ENCODE measurements around the gene ZNF853.

Gene ZNF853

DNA sequence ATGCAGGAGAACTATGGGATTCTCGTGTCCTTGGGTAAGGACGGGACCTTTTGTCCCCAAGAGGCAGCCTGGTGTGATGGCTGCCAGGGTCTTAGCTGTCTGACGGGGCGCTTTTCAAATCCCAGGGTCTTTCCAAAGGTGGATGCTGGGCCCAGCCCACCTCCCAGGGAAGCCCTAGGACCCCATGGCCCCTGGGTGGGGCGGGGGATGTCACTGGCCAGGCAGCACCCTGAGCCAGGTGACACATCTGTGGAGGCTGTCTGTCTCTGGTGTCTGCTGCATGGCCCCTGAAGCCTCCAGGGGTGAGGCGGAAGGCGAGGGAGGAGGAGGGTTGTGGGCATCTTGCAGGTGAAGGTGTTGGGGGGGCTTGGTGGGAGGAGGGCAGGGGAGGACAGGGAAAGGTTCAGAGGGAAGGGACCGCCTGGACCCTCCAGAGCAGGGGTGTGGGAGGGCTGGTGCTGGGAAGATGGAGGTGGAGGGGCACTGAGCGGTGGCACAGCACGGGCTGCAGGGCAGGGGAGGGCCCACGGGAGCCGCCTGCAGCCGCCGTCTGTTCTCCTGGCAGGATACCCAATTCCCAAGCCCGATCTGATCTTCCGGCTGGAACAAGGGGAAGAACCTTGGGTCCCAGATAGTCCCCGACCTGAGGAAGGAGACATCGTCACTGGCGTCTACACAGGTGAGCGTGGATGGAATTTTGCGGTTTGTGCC is 28.7 kb downstream of the ZNF853 start:
- Histone ChIP-seq H3K27me3 (ENCODE audit: control insufficient read depth in 1 of 2, insufficient read depth in 2 of 2, low read length in 2 of 2) (no peaks in the 10 kb centered on the region), H3K9me3 (ENCODE audit: control insufficient read depth in 1 of 2, low read length in 2 of 2) (no peaks in the 10 kb centered on the region), H3K9ac (ENCODE audit: low read depth in 1 of 2, low read length in 2 of 2) (no peak overlapping the region), H3K36me3 (ENCODE audit: control insufficient read depth in 1 of 2, insufficient read depth in 2 of 2, low read length in 2 of 2) (peaks cover 26 to 76% of the 10 kb centered on the region in 2 donors), H3K4me1 (ENCODE audit: control insufficient read depth in 1 of 2, insufficient read depth in 2 of 2, low read length in 2 of 2) (no peaks in the 10 kb centered on the region), H3K27ac (ENCODE audit: low read depth, low read length) (no peak overlapping the region), H3K4me3 (ENCODE audit: low read depth in 1 of 2, low read length in 2 of 2) (no peak overlapping the region)

DNA sequence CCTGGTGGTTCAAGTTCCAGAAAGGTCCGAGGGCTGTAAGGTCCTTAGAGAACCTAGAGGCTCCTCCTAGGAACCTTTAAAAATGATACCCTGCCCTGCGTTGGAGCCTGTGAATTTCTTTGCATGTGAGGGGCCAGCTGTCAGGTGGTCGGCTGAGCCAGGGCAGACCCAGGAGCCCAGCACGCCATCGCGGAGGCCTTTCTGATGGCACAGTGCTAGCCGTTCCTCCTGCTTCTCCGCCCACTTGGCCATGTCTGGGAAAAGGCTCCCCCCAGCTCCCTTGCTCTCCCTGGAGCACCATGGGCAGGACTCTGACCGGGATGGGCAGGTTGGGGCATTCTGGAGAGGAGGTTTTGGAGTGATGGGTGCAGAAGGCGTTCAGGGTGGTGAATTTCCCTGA is 29.3 kb downstream of the ZNF853 start:
- peaks cover 26 to 82% of the 10 kb centered on the region in 2 donors for H3K36me3 ChIP-seq (ENCODE audit: control insufficient read depth in 1 of 2, insufficient read depth in 2 of 2, low read length in 2 of 2)
- H3K4me3 ChIP-seq (ENCODE audit: low read depth in 1 of 2, low read length in 2 of 2), result no peak overlapping the region
- no peaks in the 10 kb centered on the region for H3K9me3 ChIP-seq (ENCODE audit: control insufficient read depth in 1 of 2, low read length in 2 of 2)
- no peaks in the 10 kb centered on the region for H3K4me1 ChIP-seq (ENCODE audit: control insufficient read depth in 1 of 2, insufficient read depth in 2 of 2, low read length in 2 of 2)
- no peak overlapping the region for H3K9ac ChIP-seq (ENCODE audit: low read depth in 1 of 2, low read length in 2 of 2)
- no peak overlapping the region for H3K27ac ChIP-seq (ENCODE audit: low read depth, low read length)
- no peaks in the 10 kb centered on the region for H3K27me3 ChIP-seq (ENCODE audit: control insufficient read depth in 1 of 2, insufficient read depth in 2 of 2, low read length in 2 of 2)

DNA sequence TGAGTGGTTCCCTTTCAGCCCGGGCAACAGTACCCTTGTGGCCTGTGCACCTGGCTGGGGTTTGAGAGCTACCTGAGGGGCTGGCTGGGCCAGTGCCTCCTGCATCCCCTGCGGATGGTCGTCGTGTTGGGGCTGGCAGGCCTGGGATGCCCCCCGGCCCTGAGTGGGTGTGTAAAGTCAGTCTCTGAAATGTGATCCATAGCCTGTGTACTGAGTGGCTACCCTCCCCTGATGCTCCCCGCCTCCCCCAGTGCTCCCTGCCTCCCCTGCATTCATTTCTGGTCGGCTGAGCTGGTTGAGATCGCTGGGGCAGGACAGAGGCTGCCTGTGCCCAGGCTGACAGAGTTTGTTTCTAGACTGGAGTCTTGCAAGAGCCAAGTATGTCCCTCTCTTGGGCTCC is 31.1 kb downstream of the ZNF853 start:
- H3K36me3 ChIP-seq (ENCODE audit: control insufficient read depth in 1 of 2, insufficient read depth in 2 of 2, low read length in 2 of 2), result peaks cover 30 to 84% of the 10 kb centered on the region in 2 donors
- no peaks in the 10 kb centered on the region for H3K4me1 ChIP-seq (ENCODE audit: control insufficient read depth in 1 of 2, insufficient read depth in 2 of 2, low read length in 2 of 2)
- H3K4me3 ChIP-seq (ENCODE audit: low read depth in 1 of 2, low read length in 2 of 2), result no peak overlapping the region
- no peak overlapping the region for H3K9ac ChIP-seq (ENCODE audit: low read depth in 1 of 2, low read length in 2 of 2)
- H3K27ac ChIP-seq (ENCODE audit: low read depth, low read length), result no peak overlapping the region
- H3K27me3 ChIP-seq (ENCODE audit: control insufficient read depth in 1 of 2, insufficient read depth in 2 of 2, low read length in 2 of 2), result no peaks in the 10 kb centered on the region
- H3K9me3 ChIP-seq (ENCODE audit: control insufficient read depth in 1 of 2, low read length in 2 of 2), result no peaks in the 10 kb centered on the region

DNA sequence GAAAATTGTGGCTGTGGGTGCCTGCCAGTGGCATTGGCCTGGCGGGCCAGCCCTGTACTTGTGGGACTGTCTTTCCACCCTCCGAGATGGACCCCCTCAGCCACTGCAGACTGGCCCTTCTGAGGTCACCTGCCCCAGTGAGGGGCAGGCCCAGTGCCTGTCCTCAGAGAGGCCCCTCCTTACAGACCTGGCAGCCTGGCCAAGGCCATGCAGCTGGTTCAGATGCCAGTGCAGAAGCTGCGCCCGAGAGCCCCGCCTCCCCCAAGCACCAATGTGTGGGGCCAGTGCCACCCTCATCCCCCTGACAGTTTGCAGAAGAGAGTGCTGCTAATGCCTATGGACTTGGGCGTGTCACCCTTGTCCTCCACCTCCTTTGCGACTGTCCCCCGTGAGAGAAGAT is 31.7 kb downstream of the ZNF853 start:
- Histone ChIP-seq H3K4me3 (ENCODE audit: low read depth in 1 of 2, low read length in 2 of 2) (no peak overlapping the region), H3K27me3 (ENCODE audit: control insufficient read depth in 1 of 2, insufficient read depth in 2 of 2, low read length in 2 of 2) (no peaks in the 10 kb centered on the region), H3K4me1 (ENCODE audit: control insufficient read depth in 1 of 2, insufficient read depth in 2 of 2, low read length in 2 of 2) (no peaks in the 10 kb centered on the region), H3K27ac (ENCODE audit: low read depth, low read length) (no peak overlapping the region), H3K9ac (ENCODE audit: low read depth in 1 of 2, low read length in 2 of 2) (no peak overlapping the region), H3K36me3 (ENCODE audit: control insufficient read depth in 1 of 2, insufficient read depth in 2 of 2, low read length in 2 of 2) (peaks cover 25 to 83% of the 10 kb centered on the region in 2 donors), H3K9me3 (ENCODE audit: control insufficient read depth in 1 of 2, low read length in 2 of 2) (no peaks in the 10 kb centered on the region)

DNA sequence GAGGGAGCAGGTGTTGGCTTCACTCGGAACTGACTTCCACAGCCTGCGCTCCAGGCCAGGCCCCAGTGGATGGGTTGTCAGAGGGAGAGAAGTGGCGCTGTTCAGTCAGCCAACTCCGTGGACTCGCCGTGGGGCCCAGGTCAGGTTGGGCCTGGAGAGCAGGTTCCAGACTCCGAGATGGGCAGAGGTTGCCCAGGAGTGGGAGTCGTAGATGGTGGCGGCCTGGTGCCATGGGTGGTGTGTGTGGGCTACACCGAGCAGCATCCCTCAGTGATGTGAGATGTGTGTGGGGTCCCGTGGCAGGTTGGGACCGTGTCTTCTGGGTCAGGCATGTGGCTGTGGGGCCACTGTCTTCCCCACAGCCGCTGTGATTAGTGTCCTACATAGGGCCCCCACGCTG is 32.1 kb downstream of the ZNF853 start:
- Histone ChIP-seq H3K36me3 (ENCODE audit: control insufficient read depth in 1 of 2, insufficient read depth in 2 of 2, low read length in 2 of 2) (peaks cover 26 to 83% of the 10 kb centered on the region in 2 donors), H3K4me1 (ENCODE audit: control insufficient read depth in 1 of 2, insufficient read depth in 2 of 2, low read length in 2 of 2) (no peaks in the 10 kb centered on the region), H3K9me3 (ENCODE audit: control insufficient read depth in 1 of 2, low read length in 2 of 2) (no peaks in the 10 kb centered on the region), H3K27me3 (ENCODE audit: control insufficient read depth in 1 of 2, insufficient read depth in 2 of 2, low read length in 2 of 2) (no peaks in the 10 kb centered on the region), H3K4me3 (ENCODE audit: low read depth in 1 of 2, low read length in 2 of 2) (no peak overlapping the region), H3K9ac (ENCODE audit: low read depth in 1 of 2, low read length in 2 of 2) (no peak overlapping the region), H3K27ac (ENCODE audit: low read depth, low read length) (no peak overlapping the region)

DNA sequence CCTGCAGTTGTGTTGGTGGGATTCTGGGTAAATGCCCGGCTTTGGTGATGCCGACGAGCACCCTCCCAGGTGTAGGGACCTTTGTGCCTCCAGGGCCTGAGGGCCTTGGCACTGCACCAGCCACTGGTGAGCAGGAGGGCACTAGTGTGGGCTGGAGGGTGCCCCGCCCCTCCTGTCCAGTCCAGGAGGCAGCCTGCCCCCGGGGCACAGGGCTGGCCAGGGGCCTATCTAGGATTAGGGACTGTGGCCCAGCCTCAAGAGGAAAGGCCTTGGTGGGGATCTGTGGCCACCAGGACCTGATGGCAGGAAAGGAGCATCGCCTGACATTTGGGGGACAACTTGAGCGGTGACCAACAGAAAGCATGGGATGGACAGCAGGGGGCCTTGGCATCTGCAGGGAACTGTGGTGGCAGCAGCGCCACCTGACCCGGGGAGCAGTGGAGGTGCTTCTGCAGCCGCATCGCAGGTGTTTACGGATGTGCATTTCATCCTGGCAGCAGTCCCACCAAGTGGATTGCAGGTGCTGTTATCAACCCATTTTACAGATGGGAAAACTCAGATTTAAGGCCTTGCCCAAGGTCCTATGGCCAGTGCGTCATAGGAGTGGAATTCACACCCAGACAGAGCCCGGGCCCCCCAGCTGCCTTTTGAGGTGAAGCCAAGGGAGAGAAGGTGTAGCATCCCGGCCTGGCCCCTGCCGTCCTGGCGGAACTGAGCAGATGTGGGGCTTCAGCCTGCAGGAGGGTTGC is 32.8 kb downstream of the ZNF853 start:
- Histone ChIP-seq H3K36me3 (ENCODE audit: control insufficient read depth in 1 of 2, insufficient read depth in 2 of 2, low read length in 2 of 2) (peaks cover 28 to 79% of the 10 kb centered on the region in 2 donors), H3K4me1 (ENCODE audit: control insufficient read depth in 1 of 2, insufficient read depth in 2 of 2, low read length in 2 of 2) (no peaks in the 10 kb centered on the region), H3K27me3 (ENCODE audit: control insufficient read depth in 1 of 2, insufficient read depth in 2 of 2, low read length in 2 of 2) (no peaks in the 10 kb centered on the region), H3K4me3 (ENCODE audit: low read depth in 1 of 2, low read length in 2 of 2) (no peak overlapping the region), H3K9ac (ENCODE audit: low read depth in 1 of 2, low read length in 2 of 2) (no peak overlapping the region), H3K27ac (ENCODE audit: low read depth, low read length) (no peak overlapping the region), H3K9me3 (ENCODE audit: control insufficient read depth in 1 of 2, low read length in 2 of 2) (no peaks in the 10 kb centered on the region)

DNA sequence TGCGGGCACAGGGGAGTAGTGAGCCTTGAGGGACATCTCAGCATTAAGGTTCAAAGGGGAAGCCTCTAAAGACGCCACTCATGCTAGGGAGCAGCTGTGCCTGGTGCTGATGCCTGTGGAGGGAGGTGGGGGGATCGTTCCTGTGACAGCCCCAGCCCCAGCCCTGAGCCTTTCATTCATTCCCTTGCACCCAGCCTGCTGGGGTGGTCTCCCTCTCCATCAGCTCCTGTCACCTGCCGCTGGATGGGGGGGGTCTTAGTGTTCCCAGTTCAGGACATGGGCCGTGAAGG is 33.4 kb downstream of the ZNF853 start:
- Histone ChIP-seq H3K27ac (ENCODE audit: low read depth, low read length) (no peak overlapping the region), H3K9me3 (ENCODE audit: control insufficient read depth in 1 of 2, low read length in 2 of 2) (no peaks in the 10 kb centered on the region), H3K9ac (ENCODE audit: low read depth in 1 of 2, low read length in 2 of 2) (no peak overlapping the region), H3K36me3 (ENCODE audit: control insufficient read depth in 1 of 2, insufficient read depth in 2 of 2, low read length in 2 of 2) (peaks cover 24 to 74% of the 10 kb centered on the region in 2 donors), H3K4me3 (ENCODE audit: low read depth in 1 of 2, low read length in 2 of 2) (no peak overlapping the region), H3K4me1 (ENCODE audit: control insufficient read depth in 1 of 2, insufficient read depth in 2 of 2, low read length in 2 of 2) (no peaks in the 10 kb centered on the region), H3K27me3 (ENCODE audit: control insufficient read depth in 1 of 2, insufficient read depth in 2 of 2, low read length in 2 of 2) (no peaks in the 10 kb centered on the region)

DNA sequence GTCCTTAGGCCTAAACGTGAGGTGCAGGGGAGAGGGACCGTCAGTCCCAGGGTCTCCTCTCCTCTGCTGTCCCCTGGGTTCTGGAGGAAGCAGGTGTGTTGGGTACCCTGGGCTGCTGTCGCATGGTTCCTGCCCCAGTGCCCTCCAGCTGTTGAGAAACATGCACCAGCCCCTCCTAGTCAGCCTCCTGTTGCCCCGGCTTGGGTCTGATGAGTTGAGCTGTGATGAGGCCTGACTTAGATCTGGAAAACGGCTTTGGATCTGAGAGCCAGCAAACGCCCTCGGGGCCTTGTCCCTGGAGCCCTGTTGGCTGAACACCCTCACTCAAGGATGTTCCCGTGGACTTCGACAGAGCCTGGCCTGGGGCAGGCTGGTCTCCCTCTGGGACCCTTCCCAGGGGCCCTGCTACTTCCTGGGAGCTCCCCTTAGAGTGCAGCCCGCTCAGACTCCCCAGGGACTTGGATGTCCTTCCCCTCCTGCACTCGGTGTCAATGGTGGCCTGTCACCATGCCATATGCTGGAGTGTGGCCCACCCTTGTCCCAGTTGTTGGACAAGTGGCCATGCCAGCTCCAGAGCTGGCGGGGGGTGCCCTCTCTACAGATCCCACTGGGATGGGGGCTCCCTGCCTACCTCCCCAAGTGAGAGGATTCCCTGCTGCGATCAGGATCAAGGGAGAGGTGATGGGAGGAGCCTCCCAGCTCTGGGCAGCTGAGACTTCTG is 34.0 kb downstream of the ZNF853 start:
- no peak overlapping the region for H3K4me3 ChIP-seq (ENCODE audit: low read depth in 1 of 2, low read length in 2 of 2)
- no peak overlapping the region for H3K27ac ChIP-seq (ENCODE audit: low read depth, low read length)
- peaks cover 19 to 71% of the 10 kb centered on the region in 2 donors for H3K36me3 ChIP-seq (ENCODE audit: control insufficient read depth in 1 of 2, insufficient read depth in 2 of 2, low read length in 2 of 2)
- H3K4me1 ChIP-seq (ENCODE audit: control insufficient read depth in 1 of 2, insufficient read depth in 2 of 2, low read length in 2 of 2), result no peaks in the 10 kb centered on the region
- no peaks in the 10 kb centered on the region for H3K27me3 ChIP-seq (ENCODE audit: control insufficient read depth in 1 of 2, insufficient read depth in 2 of 2, low read length in 2 of 2)
- no peaks in the 10 kb centered on the region for H3K9me3 ChIP-seq (ENCODE audit: control insufficient read depth in 1 of 2, low read length in 2 of 2)
- H3K9ac ChIP-seq (ENCODE audit: low read depth in 1 of 2, low read length in 2 of 2), result no peak overlapping the region

DNA sequence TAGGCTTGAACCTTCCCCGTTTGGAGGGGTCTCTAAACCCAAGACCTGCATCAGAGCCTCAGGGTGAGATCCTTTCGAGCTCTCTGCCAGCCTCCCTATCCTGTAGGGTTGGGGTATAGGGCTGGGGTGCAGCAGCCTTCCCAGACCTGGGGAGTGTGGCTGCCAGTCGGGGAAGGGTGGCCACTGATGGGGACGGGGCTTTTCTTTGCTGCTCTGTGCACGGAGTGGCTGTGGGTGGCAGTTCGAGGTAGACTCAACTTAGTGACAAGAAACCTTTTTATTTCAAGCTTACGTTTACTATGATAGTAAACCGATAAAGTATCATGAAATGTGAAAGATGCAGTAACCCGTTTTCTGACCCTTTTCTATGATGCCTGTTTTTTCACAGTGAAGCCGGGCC is 34.7 kb downstream of the ZNF853 start:
- H3K4me3 ChIP-seq (ENCODE audit: low read depth in 1 of 2, low read length in 2 of 2), result no peak overlapping the region
- H3K4me1 ChIP-seq (ENCODE audit: control insufficient read depth in 1 of 2, insufficient read depth in 2 of 2, low read length in 2 of 2), result no peaks in the 10 kb centered on the region
- no peak overlapping the region for H3K27ac ChIP-seq (ENCODE audit: low read depth, low read length)
- H3K27me3 ChIP-seq (ENCODE audit: control insufficient read depth in 1 of 2, insufficient read depth in 2 of 2, low read length in 2 of 2), result no peaks in the 10 kb centered on the region
- no peak overlapping the region for H3K9ac ChIP-seq (ENCODE audit: low read depth in 1 of 2, low read length in 2 of 2)
- H3K36me3 ChIP-seq (ENCODE audit: control insufficient read depth in 1 of 2, insufficient read depth in 2 of 2, low read length in 2 of 2), result peaks cover 17 to 67% of the 10 kb centered on the region in 2 donors
- no peaks in the 10 kb centered on the region for H3K9me3 ChIP-seq (ENCODE audit: control insufficient read depth in 1 of 2, low read length in 2 of 2)

DNA sequence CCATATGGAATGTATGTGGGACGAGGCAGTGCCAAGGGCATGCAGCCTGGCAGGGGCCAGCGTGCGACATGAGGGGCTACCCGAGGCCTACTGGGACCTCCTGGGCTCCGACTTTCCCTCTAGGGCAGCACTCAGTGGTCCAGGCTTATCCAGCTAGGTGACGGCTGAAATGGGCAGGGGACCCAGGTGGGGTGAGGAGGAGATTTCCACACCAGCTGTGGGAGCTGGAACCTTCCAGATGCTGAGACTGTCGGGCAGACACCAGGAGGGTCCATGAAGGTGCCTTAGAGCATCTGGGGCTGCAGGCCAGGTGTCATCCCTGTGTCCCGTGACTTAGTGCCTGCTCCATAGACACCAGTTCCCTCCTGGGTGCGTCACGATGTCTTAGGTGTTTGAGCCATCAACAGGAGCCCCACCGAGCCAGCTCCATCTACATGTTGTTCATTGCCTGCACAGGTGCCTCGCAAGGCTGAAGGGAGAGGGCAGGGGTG is 35.2 kb downstream of the ZNF853 start:
- peaks cover 17 to 69% of the 10 kb centered on the region in 2 donors for H3K36me3 ChIP-seq (ENCODE audit: control insufficient read depth in 1 of 2, insufficient read depth in 2 of 2, low read length in 2 of 2)
- no peak overlapping the region for H3K27ac ChIP-seq (ENCODE audit: low read depth, low read length)
- H3K9me3 ChIP-seq (ENCODE audit: control insufficient read depth in 1 of 2, low read length in 2 of 2), result no peaks in the 10 kb centered on the region
- no peak overlapping the region for H3K4me3 ChIP-seq (ENCODE audit: low read depth in 1 of 2, low read length in 2 of 2)
- no peaks in the 10 kb centered on the region for H3K4me1 ChIP-seq (ENCODE audit: control insufficient read depth in 1 of 2, insufficient read depth in 2 of 2, low read length in 2 of 2)
- no peaks in the 10 kb centered on the region for H3K27me3 ChIP-seq (ENCODE audit: control insufficient read depth in 1 of 2, insufficient read depth in 2 of 2, low read length in 2 of 2)
- H3K9ac ChIP-seq (ENCODE audit: low read depth in 1 of 2, low read length in 2 of 2), result no peak overlapping the region
